ENCODE data around the gene IBA57.

The IBA57 gene

DNA sequence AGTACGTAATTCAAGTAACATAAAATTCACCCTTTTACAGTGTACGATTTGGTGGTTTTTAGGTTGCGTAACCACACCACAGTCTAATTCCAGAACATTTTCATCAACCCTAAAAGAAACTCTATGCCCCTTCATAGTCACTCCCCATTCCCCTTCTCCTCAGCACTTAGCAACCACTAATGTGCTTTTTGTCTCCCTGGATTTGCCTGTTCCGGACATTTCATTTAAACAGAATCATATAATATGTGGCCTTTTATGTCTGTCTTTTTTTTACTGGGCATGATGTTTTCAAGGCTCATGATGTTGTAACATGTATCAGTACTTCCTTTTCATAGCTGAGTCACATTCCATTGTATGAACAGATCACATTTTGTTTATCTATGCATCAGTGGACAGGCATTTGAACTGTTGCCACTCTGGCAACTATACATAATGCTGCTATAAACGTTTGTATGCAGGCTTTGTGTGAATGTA is 63.0 kb downstream of the IBA57 start:
- Histone ChIP-seq H4K20me1 (ENCODE audit: insufficient read depth, low read length) (no peaks in the 10 kb centered on the region), H2AFZ (ENCODE audit: low read length) (no peak overlapping the region), H3K9me3 (replicated peaks; ENCODE audit: insufficient read depth, low read length) (no peaks in the 10 kb centered on the region), H3K79me2 (ENCODE audit: low read length) (no peaks in the 10 kb centered on the region), H3K4me1 (ENCODE audit: low read length) (no peaks in the 10 kb centered on the region), H3K9me2 (replicated peaks; ENCODE audit: insufficient read depth, low read length) (no peaks in the 10 kb centered on the region), H3K9ac (ENCODE audit: low read length) (no peak overlapping the region), H3K36me3 (replicated peaks; ENCODE audit: insufficient read depth, low read length) (no peaks in the 10 kb centered on the region), H3K27ac (ENCODE audit: low read length) (no peak overlapping the region), H3F3A (ENCODE audit: insufficient read depth, low read length) (no peaks in the 10 kb centered on the region), H3K27me3 (replicated peaks; ENCODE audit: insufficient read depth, low read length) (no peaks in the 10 kb centered on the region), H3K4me2 (ENCODE audit: low read depth, low read length) (no peak overlapping the region), H3K4me3 (ENCODE audit: low read length) (no peak overlapping the region)
- no peak for TF ChIP-seq EZH2 (optimal IDR thresholded peaks at IDR 0.05; ENCODE audit: low read depth, low read length)
- TF ChIP-seq CTCF (IDR thresholded peaks at IDR 0.05; ENCODE audit: low read length), result no peak
- no peak for TF ChIP-seq EZH2phosphoT487 (IDR thresholded peaks at IDR 0.05; ENCODE audit: low read length)
- no peak for DNase-seq

- Histone ChIP-seq H3K27ac (ENCODE audit: low read length) (no peak overlapping the region), H3K36me3 (replicated peaks; ENCODE audit: insufficient read depth, low read length) (no peaks in the 10 kb centered on the region), H3K27me3 (replicated peaks; ENCODE audit: insufficient read depth, low read length) (no peaks in the 10 kb centered on the region), H3F3A (ENCODE audit: insufficient read depth, low read length) (no peaks in the 10 kb centered on the region), H3K79me2 (ENCODE audit: low read length) (no peaks in the 10 kb centered on the region), H4K20me1 (ENCODE audit: insufficient read depth, low read length) (no peaks in the 10 kb centered on the region), H3K4me1 (ENCODE audit: low read length) (no peaks in the 10 kb centered on the region), H3K4me3 (ENCODE audit: low read length) (no peak overlapping the region), H2AFZ (ENCODE audit: low read length) (no peak overlapping the region), H3K4me2 (ENCODE audit: low read depth, low read length) (no peak overlapping the region), H3K9me2 (replicated peaks; ENCODE audit: insufficient read depth, low read length) (no peaks in the 10 kb centered on the region), H3K9me3 (replicated peaks; ENCODE audit: insufficient read depth, low read length) (no peaks in the 10 kb centered on the region), H3K9ac (ENCODE audit: low read length) (no peak overlapping the region)
- TF ChIP-seq CTCF (IDR thresholded peaks at IDR 0.05; ENCODE audit: low read length) (no peak), EZH2 (optimal IDR thresholded peaks at IDR 0.05; ENCODE audit: low read depth, low read length) (no peak), EZH2phosphoT487 (IDR thresholded peaks at IDR 0.05; ENCODE audit: low read length) (no peak)
- no peak for DNase-seq
These were observed 65.6 kb downstream of the IBA57 start for GRCh38 chr1:228231189-228231588.
